H1 (cell line): ENCODE data around the gene SRPRA. TPM values are rescaled to one million over a fixed set of nuclear protein-coding genes. Genes with fewer than 3 reads are reported as not detected.

ENCODE experiments used
- NRF1 ChIP-seq: IDR thresholded peaks from 2 replicates; pipeline ENCODE4 v1.6.1; 2011; ENCODE audit warnings: mild to moderate bottlenecking, low read depth, low read length, improper control_type of control experiment
- polyA plus RNA-seq, 7 experiments: library from polyadenylated mRNA; depleted of rRNA in 3 of 7; stranded (reverse) in 5 of 7; unstranded in 2 of 7; fragments of >200 nt in 5 of 7; fragments of 200-250 nt in 2 of 7; gene quantifications; 1 replicate in 5 of 7; 2 replicates in 1 of 7; 4 replicates in 1 of 7; pipeline versions ENCODE4 v1.2.1 to v1.2.3, GENCODE V29; 2011 to 2013; ENCODE audit warnings: missing spikeins in 2 of 7, mixed read lengths in 2 of 7
- total RNA-seq: library from RNA; stranded (reverse); fragmentation: NEBNext Ultra II Directional; extraction: Animal tissue kit (Norgen Biotek cat#: 25700); gene quantifications from 2 replicates; pipeline ENCODE4 v1.2.1, GENCODE V29; 2021

The SRPRA gene
- total and polyA plus RNA-seq, 2 of the 8 experiments (the other 6 are each of a cell fraction or from before 2014, with no cell fraction given), result 57.6 to 62.0 TPM

GRCh38 chr11:126262216-126262615 lies 6.5 kb downstream of the SRPRA start (continued):
- no peak for TF ChIP-seq NRF1
